K562 (cell line): ENCODE data around the gene ECM2. TPM values are rescaled to one million over a fixed set of nuclear protein-coding genes. Genes with fewer than 3 reads are reported as not detected.

Source experiments
- ATAC-seq: fragments of 200-7000 bp; cut with Tn5 transposase; 3 replicates; pipeline ENCODE4 v1.9.1; 2020; ENCODE audit warnings: moderate library complexity
- BruUV-seq: library from RNA; stranded (reverse); fragments of 400-500 nt; replicated peaks from 2 replicates; lab custom pipeline; 2021; lab: Mats Ljungman, UMichigan
- CTCF ChIA-PET: fragments of 300-600 bp; formaldehyde crosslinking; extraction: SDS; loops from one replicate; lab custom pipeline; 2021; ENCODE audit warnings: low intra/inter-chr PET ratio; lab: Yijun Ruan, JAX
- POLR2A ChIA-PET: fragments of 300-600, 350-650 bp; sonication (Branson Sonifier 250); formaldehyde crosslinking; extraction: SDS; loops from one replicate; lab custom pipeline; 2021; ENCODE audit warnings: antibody characterized with exemption, inconsistent platforms; lab: Yijun Ruan, JAX
- DNase-seq, 4 experiments: peaks; one replicate each; pipeline versions ENCODE4 v3.0.0 to v3.0.0-alpha.2; 2011 to 2018; ENCODE audit warnings: low spot score in 3 of 4, mixed read lengths in 3 of 4; ENCODE audit errors: extremely low read depth in 1 of 4
- FAIRE-seq: peaks from 2 replicates; lab custom pipeline; 2011; peaks lifted over from hg19 to GRCh38; lab: Jason Lieb, UNC
- H2AFZ ChIP-seq: 2 replicates; pipeline ENCODE4 v1.6.0; 2011; ENCODE audit warnings: low read depth, low read length, control low read depth, inconsistent platforms
- H3K27ac ChIP-seq: fragments of 200-600 bp; 3 replicates; pipeline ENCODE4 v1.8.0; 2011; ENCODE audit warnings: low read depth, mild to moderate bottlenecking, control low read depth, inconsistent platforms, low read length, moderate library complexity, mixed read lengths; ENCODE audit errors: extremely low read depth
- H3K27me3 ChIP-seq, 2 experiments: fragments of 300-600 bp in 1 of 2; 2 replicates in 1 of 2; 3 replicates in 1 of 2; pipeline versions ENCODE4 v1.6.0 to v1.8.0; 2011; ENCODE audit warnings: inconsistent platforms in 2 of 2, low read length in 2 of 2, mild to moderate bottlenecking in 1 of 2, mixed read lengths in 1 of 2, moderate library complexity in 1 of 2; ENCODE audit not compliant: control insufficient read depth in 2 of 2, insufficient read depth in 2 of 2
- H3K36me3 ChIP-seq: fragments of 300-600 bp; 3 replicates; pipeline ENCODE4 v1.8.0; 2011; ENCODE audit warnings: mild to moderate bottlenecking, low read length, inconsistent platforms; ENCODE audit not compliant: control insufficient read depth, insufficient read depth
- H3K4me1 ChIP-seq, 2 experiments: fragments of 200-600 bp in 1 of 2; replicated peaks in 1 of 2; 2 replicates in 1 of 2; 3 replicates in 1 of 2; pipeline versions ENCODE4 v1.5.1 to v1.8.0; 2011; ENCODE audit warnings: inconsistent platforms in 2 of 2, low read length in 2 of 2, mild to moderate bottlenecking in 1 of 2, mixed read lengths in 1 of 2, moderate library complexity in 1 of 2; ENCODE audit not compliant: control insufficient read depth in 2 of 2, insufficient read depth in 2 of 2
- H3K4me2 ChIP-seq: 2 replicates; pipeline ENCODE4 v1.6.1; 2011; ENCODE audit warnings: low read length, control low read depth, inconsistent platforms, mixed read lengths; ENCODE audit not compliant: insufficient read depth
- H3K4me3 ChIP-seq: fragments of 200-600 bp; sonication (generic), shearing (Covaris generic); 2 replicates; pipeline ENCODE4 v1.5.1; 2016; ENCODE audit warnings: control low read depth, inconsistent platforms
- H3K79me2 ChIP-seq: fragments of 200-600 bp; 3 replicates; pipeline ENCODE4 v1.8.0; 2011; ENCODE audit warnings: low read length, inconsistent platforms; ENCODE audit not compliant: control insufficient read depth, insufficient read depth
- H3K9ac ChIP-seq, 2 experiments: 2 replicates each; pipeline versions ENCODE4 v1.6.0 to v1.6.1; 2011; ENCODE audit warnings: low read depth in 2 of 2, low read length in 2 of 2, control low read depth in 1 of 2, inconsistent platforms in 1 of 2, mild to moderate bottlenecking in 1 of 2, mixed read lengths in 1 of 2; ENCODE audit not compliant: insufficient read depth in 1 of 2
- H3K9me1 ChIP-seq: one replicate; pipeline ENCODE4 v1.6.0; 2011; ENCODE audit warnings: inconsistent platforms, mild to moderate bottlenecking, low read length, moderate library complexity; ENCODE audit not compliant: control insufficient read depth, insufficient read depth
- H3K9me3 ChIP-seq: replicated peaks from 2 replicates; pipeline ENCODE4 v1.5.1; 2011; ENCODE audit warnings: low read depth, low read length, inconsistent platforms; ENCODE audit not compliant: control insufficient read depth, insufficient read depth
- H4K20me1 ChIP-seq: replicated peaks from 2 replicates; pipeline ENCODE4 v1.6.1; 2011; ENCODE audit warnings: low read length, inconsistent platforms, mixed read lengths; ENCODE audit not compliant: control insufficient read depth, insufficient read depth
- ARID1B ChIP-seq: fragments of 450-650 bp; IDR thresholded peaks from 2 replicates; pipeline ENCODE4 v1.6.1; 2016; ENCODE audit warnings: antibody characterized with exemption, mild to moderate bottlenecking, inconsistent platforms
- CBFA2T2 ChIP-seq: fragments of 450-650 bp; conservative IDR thresholded peaks from 2 replicates; pipeline ENCODE4 v1.6.1; 2017; ENCODE audit warnings: mild to moderate bottlenecking
- CBFA2T3 ChIP-seq: fragments of 450-650 bp; IDR thresholded peaks from 2 replicates; pipeline ENCODE4 v1.6.1; 2017
- CEBPB ChIP-seq: fragments of 450-650 bp; IDR thresholded peaks from 2 replicates; pipeline ENCODE4 v1.6.1; 2016; ENCODE audit warnings: missing genetic modification characterization, missing compliant biosample characterization
- ETV1 ChIP-seq: fragments of 450-650 bp; conservative IDR thresholded peaks from 2 replicates; pipeline ENCODE4 v1.6.1; 2016; ENCODE audit warnings: missing genetic modification characterization, control low read depth, low read depth, missing compliant biosample characterization
- EZH2 ChIP-seq: IDR thresholded peaks from 2 replicates; pipeline ENCODE4 v1.6.1; 2012; ENCODE audit warnings: low read depth, mild to moderate bottlenecking, inconsistent platforms, low read length, borderline replicate concordance
- HOXB6 ChIP-seq: fragments of 250-450 bp; sonication (Bioruptor Pico); IDR thresholded peaks from 2 replicates; pipeline ENCODE4 v1.5.1; 2022; ENCODE audit warnings: mild to moderate bottlenecking, borderline replicate concordance
- JUND ChIP-seq, 2 experiments: IDR thresholded peaks; 2 replicates in 1 of 2; 3 replicates in 1 of 2; pipeline ENCODE4 v1.6.1; 2011; ENCODE audit warnings: borderline replicate concordance in 2 of 2, low read depth in 2 of 2, low read length in 2 of 2, improper control_type of control experiment in 1 of 2, missing biosample characterization in 1 of 2, missing genetic modification characterization in 1 of 2, missing genetic modification reagents in 1 of 2
- LARP7 ChIP-seq: fragments of 450-650 bp; IDR thresholded peaks from 2 replicates; pipeline ENCODE4 v1.6.1; 2016
- NCOR1 ChIP-seq: fragments of 450-650 bp; IDR thresholded peaks from 2 replicates; pipeline ENCODE4 v1.6.1; 2016; ENCODE audit warnings: mild to moderate bottlenecking, moderate library complexity
- NEUROD1 ChIP-seq: fragments of 150-350 bp; IDR thresholded peaks from 2 replicates; pipeline ENCODE4 v1.6.1; 2014; ENCODE audit warnings: borderline replicate concordance, low read length, low read depth; ENCODE audit not compliant: partially characterized antibody
- NRF1 ChIP-seq, 2 experiments: fragments of 450-650 bp; IDR thresholded peaks in 1 of 2; conservative IDR thresholded peaks in 1 of 2; 2 replicates each; pipeline ENCODE4 v1.6.1; 2014; ENCODE audit warnings: mild to moderate bottlenecking in 2 of 2
- RBM39 ChIP-seq: fragments of 200-400 bp; formaldehyde crosslinking; optimal IDR thresholded peaks from 2 replicates; pipeline ENCODE3; 2018; ENCODE audit warnings: low read depth, low read length
- SLC30A9 ChIP-seq: fragments of 250-450 bp; sonication (Bioruptor Pico); IDR thresholded peaks from 2 replicates; pipeline ENCODE4 v1.8.0; 2022; ENCODE audit warnings: mild to moderate bottlenecking, moderate library complexity
- TCF3 ChIP-seq: sonication (generic); formaldehyde crosslinking; IDR thresholded peaks from 2 replicates; pipeline ENCODE4 v1.4.0; 2020; ENCODE audit warnings: mild to moderate bottlenecking, missing genetic modification reagents
- TEAD2 ChIP-seq: fragments of 450-650 bp; IDR thresholded peaks from 2 replicates; pipeline ENCODE4 v1.6.1; 2016; ENCODE audit warnings: missing genetic modification characterization, control low read depth, missing compliant biosample characterization
- ZNF134 ChIP-seq: fragments of 250-450 bp; sonication (Bioruptor Pico); conservative IDR thresholded peaks from 2 replicates; pipeline ENCODE4 v1.4.0; 2020
- ZNF311 ChIP-seq: fragments of 250-450 bp; sonication (Bioruptor Pico); IDR thresholded peaks from 2 replicates; pipeline ENCODE4 v1.4.0; 2020; ENCODE audit warnings: mild to moderate bottlenecking, moderate library complexity
- WGBS: fragments of 100-300 bp; shearing (Covaris generic); methylation state at CpG from one replicate; pipeline ENCODE4 v1.1.6; 2016; ENCODE audit warnings: low coverage, mixed read lengths; ENCODE audit not compliant: insufficient coverage; ENCODE audit errors: missing lambda C conversion rate; 5-methylcytosine and 5-hydroxymethylcytosine counted together
- in situ Hi-C: fragments of 300-500 bp; cut with MboI; formaldehyde crosslinking; loops from 4 replicates; pipeline ENCODE4 v1.15.0; 2018; ENCODE audit warnings: inconsistent platforms, mixed read lengths
- intact Hi-C: fragments of 100-400 bp; cut with micrococcal nuclease; formaldehyde crosslinking; loops from 2 replicates; pipeline ENCODE4 v1.14.2; 2022
- polyA plus RNA-seq, 8 experiments: library from polyadenylated mRNA; depleted of rRNA in 4 of 8; stranded (reverse) in 5 of 8; unstranded in 3 of 8; fragments of >200 nt; fragmentation: Nextera tagmentation in 2 of 8; fragmentation: Illumina TruSeq in 1 of 8; extraction: Ambion mirVana in 2 of 8; extraction: Trizol in 1 of 8; gene quantifications; 2 replicates each; pipeline versions ENCODE4 v1.2.1 to v1.2.3, GENCODE V29; 2011 to 2014; ENCODE audit warnings: inconsistent platforms in 1 of 8, missing spikeins in 1 of 8
- total RNA-seq, 7 experiments: library from RNA; depleted of rRNA in 6 of 7; stranded (reverse); fragments of >200 nt in 6 of 7; fragmentation: Illumina TruSeq in 2 of 7; extraction: Trizol in 2 of 7; gene quantifications; 2 replicates each; pipeline versions ENCODE4 v1.2.1 to v1.2.3, GENCODE V29; 2011 to 2021; ENCODE audit warnings: low replicate concordance in 1 of 7
- TF ChIP-seq, protein P1 (sequence below): IDR thresholded peaks from 2 replicates; pipeline ENCODE4 v1.6.1; 2016; ENCODE audit warnings: missing genetic modification characterization, missing compliant biosample characterization
- TF ChIP-seq, protein P2 (sequence below): sonication (generic); formaldehyde crosslinking; IDR thresholded peaks from 2 replicates; pipeline ENCODE4 v1.8.1; 2023; ENCODE audit warnings: mild to moderate bottlenecking, missing genetic modification reagents

ECM2 gene
- total and polyA plus RNA-seq, 9 of the 15 experiments (the other 6 are each of a cell fraction or from before 2014, with no cell fraction given): 0.03 to 0.07 TPM; not detected in 7

DNA sequence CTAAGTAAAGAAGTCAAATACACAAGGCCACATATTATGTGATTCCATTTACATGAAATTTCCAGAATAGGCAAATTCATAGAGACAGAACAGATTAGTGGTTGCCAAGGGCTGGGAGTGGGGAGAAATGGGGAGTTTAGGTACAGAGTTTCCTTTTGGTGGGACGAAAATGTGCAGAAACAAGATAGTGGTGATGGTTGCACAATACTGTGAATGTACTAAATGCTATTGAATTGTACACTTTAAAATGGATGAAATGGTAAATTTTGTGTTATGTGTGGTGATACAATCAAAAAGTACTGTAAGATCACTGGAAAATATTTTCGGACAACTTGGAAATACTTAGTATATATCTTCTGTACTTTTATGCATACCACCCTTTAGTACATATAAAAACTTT lies 15.0 kb downstream of the ECM2 start:
- WGBS: 72% methylated on average over 2 of the region's 2 CpGs
- Histone ChIP-seq H3K27me3 (no peaks in the 10 kb centered on the region), H3K9me1 (no peaks in the 10 kb centered on the region), H2AFZ (no peak overlapping the region), H3K9ac (no peak overlapping the region), H3K79me2 (no peaks in the 10 kb centered on the region), H3K27ac (no peak overlapping the region), H3K9me3 (no peaks in the 10 kb centered on the region), H4K20me1 (no peaks in the 10 kb centered on the region), H3K4me2 (no peak overlapping the region), H3K4me3 (no peak overlapping the region), H3K4me1 (peaks cover 3 to 18% of the 10 kb centered on the region in 2 experiments; a peak in 4 of 5 replicates), H3K36me3 (no peaks in the 10 kb centered on the region)
- in situ Hi-C loops: no loop called here
- intact Hi-C loops: no loop called here
- CTCF ChIA-PET: no interaction called here
- POLR2A ChIA-PET: no interaction called here
- no TSS peak for BruUV-seq
- ATAC-seq: no peak
- no peak for FAIRE-seq
- DNase-seq: no peak
- no peak for TF ChIP-seq NRF1 (conservative IDR thresholded peaks at IDR 0.05 in 1 of 2, IDR thresholded peaks at IDR 0.05 in 1 of 2)
- TF ChIP-seq, protein P1, sequence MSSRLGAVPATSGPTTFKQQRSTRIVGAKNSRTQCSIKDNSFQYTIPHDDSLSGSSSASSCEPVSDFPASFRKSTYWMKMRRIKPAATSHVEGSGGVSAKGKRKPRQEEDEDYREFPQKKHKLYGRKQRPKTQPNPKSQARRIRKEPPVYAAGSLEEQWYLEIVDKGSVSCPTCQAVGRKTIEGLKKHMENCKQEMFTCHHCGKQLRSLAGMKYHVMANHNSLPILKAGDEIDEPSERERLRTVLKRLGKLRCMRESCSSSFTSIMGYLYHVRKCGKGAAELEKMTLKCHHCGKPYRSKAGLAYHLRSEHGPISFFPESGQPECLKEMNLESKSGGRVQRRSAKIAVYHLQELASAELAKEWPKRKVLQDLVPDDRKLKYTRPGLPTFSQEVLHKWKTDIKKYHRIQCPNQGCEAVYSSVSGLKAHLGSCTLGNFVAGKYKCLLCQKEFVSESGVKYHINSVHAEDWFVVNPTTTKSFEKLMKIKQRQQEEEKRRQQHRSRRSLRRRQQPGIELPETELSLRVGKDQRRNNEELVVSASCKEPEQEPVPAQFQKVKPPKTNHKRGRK: no peak
- TF ChIP-seq JUND (IDR thresholded peaks at IDR 0.05; ENCODE audit: borderline replicate concordance, low read depth, low read length): no peak
- TF ChIP-seq JUND (tag; IDR thresholded peaks at IDR 0.05; ENCODE audit: borderline replicate concordance, low read depth, low read length): no peak
- TF ChIP-seq ARID1B: peak; percentile 37
- TF ChIP-seq RBM39: no peak
- no peak for TF ChIP-seq ZNF311 (CRISPR knock-in tag)
- TF ChIP-seq, protein P2, sequence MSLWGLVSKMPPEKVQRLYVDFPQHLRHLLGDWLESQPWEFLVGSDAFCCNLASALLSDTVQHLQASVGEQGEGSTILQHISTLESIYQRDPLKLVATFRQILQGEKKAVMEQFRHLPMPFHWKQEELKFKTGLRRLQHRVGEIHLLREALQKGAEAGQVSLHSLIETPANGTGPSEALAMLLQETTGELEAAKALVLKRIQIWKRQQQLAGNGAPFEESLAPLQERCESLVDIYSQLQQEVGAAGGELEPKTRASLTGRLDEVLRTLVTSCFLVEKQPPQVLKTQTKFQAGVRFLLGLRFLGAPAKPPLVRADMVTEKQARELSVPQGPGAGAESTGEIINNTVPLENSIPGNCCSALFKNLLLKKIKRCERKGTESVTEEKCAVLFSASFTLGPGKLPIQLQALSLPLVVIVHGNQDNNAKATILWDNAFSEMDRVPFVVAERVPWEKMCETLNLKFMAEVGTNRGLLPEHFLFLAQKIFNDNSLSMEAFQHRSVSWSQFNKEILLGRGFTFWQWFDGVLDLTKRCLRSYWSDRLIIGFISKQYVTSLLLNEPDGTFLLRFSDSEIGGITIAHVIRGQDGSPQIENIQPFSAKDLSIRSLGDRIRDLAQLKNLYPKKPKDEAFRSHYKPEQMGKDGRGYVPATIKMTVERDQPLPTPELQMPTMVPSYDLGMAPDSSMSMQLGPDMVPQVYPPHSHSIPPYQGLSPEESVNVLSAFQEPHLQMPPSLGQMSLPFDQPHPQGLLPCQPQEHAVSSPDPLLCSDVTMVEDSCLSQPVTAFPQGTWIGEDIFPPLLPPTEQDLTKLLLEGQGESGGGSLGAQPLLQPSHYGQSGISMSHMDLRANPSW (CRISPR knock-in tag): no peak
- TF ChIP-seq HOXB6 (CRISPR knock-in tag): no peak
- 0 out of 2 replicates have a peak, but pooled peaks have one; percentile 6 for TF ChIP-seq CBFA2T2
- peak; percentile 36; the same call in 1 of the 2 replicates for TF ChIP-seq TCF3 (CRISPR knock-in tag)
- 0 out of 2 replicates have a peak, but pooled peaks have one; percentile 28 for TF ChIP-seq CBFA2T3
- no peak for TF ChIP-seq ZNF134
- TF ChIP-seq NCOR1: 0 out of 2 replicates have a peak, but pooled peaks have one; percentile 12
- TF ChIP-seq ETV1 (tag): no peak
- TF ChIP-seq CEBPB: peak; percentile 90
- TF ChIP-seq SLC30A9 (CRISPR knock-in tag): no peak
- no peak for TF ChIP-seq EZH2
- TF ChIP-seq TEAD2: no peak
- TF ChIP-seq LARP7: no peak
- TF ChIP-seq NEUROD1: no peak
